Ammon's horn (tissue), 1 donor: ENCODE data around the gene JARID2.

Experiments
- DNase-seq: peaks from one replicate; pipeline ENCODE4 v3.0.0-alpha.2; 2016; ENCODE audit warnings: low spot score

The JARID2 gene

DNA sequence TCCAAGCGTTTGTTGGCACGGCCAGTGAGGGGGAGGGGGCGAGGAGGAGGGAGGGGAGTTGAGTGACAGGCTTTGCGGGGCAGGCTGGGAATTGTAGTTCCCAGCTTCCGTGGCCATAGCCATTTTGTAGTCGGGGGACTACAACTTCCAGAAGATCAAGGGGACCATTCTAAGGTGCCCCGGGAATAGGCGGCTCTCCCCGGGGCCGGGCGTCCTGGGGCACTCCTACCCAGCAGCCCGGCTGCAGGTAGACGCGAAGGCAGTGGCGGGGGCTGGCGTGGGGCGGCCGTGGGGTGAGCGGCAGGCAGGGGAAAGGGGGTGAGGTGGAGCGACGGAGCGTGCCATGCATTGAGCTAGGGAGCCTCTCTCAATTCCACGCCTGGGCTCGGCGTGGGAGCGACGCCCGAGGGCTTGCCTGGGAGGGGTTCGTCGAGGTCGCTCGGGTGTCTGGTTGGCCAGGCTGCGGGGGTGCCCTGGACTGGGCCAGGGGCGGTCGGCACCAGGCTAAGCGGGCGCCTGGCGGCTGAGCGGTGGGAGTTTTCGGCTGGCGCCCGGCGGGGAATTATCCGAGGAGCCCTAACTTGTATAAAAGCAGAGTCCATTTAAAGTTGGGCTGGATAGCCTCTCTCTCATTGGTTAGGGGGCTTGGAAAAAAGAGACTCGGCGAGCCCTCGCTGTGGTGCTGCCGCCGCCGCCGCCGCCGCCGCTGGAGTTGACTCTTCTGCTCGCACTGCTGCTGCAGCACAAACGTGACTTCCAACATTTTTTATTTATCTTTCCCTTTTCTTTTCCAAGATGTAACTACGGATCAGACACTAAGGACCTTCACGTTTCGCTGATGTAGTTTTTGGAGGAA is at the start of gene JARID2:
TSS of gene JARID2 (plus strand) at position 709 of the 856 bp plus-strand sequence. CDS start 471 bp downstream, outside the sequence.
- peak; percentile 99 for DNase-seq

DNA sequence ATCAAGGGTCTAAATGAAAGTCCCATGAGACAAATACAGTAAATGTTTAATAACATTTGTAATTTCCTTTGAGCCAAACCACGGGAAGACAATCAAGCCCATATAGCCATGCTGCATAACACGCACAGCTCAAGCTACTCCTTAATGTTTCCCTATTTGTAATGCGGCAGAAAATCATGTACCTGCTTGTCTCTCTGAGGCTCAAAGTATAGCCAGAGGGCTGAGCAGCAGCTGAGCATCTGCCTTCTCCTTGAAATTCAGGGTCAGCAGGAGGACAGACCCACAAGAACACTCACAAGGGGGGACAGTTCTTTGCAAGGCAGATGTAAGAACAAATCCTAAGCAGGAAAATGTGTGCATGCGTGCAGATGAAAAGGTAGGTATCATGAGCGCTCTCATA is 45.8 kb upstream of the JARID2 start:
- no peak for DNase-seq

GRCh38 chr6:15205321-15205720 is 40.5 kb upstream of the JARID2 start:
- DNase-seq, result no peak

DNA sequence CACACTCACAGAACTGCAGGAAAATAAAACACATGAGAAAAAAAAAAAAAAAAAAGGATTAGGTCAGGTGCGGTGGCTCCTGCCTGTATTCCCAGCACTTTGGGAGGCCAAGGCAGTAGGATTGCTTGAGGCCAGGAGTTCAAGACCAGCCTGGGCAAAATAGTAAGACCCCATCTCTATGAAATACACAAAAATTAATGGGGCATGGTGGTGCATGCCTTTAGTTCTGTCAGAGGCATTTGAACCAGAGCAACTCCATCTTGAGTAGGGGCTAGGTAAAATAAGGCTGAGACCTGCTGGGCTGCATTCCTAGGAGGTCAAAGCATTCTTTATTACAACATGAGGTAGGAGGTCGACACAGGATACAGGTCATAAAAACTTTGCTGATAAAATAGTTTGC is 39.0 kb upstream of the JARID2 start:
- DNase-seq, result no peak

GRCh38 chr6:15207923-15208322 is 37.9 kb upstream of the JARID2 start:
- no peak for DNase-seq

DNA sequence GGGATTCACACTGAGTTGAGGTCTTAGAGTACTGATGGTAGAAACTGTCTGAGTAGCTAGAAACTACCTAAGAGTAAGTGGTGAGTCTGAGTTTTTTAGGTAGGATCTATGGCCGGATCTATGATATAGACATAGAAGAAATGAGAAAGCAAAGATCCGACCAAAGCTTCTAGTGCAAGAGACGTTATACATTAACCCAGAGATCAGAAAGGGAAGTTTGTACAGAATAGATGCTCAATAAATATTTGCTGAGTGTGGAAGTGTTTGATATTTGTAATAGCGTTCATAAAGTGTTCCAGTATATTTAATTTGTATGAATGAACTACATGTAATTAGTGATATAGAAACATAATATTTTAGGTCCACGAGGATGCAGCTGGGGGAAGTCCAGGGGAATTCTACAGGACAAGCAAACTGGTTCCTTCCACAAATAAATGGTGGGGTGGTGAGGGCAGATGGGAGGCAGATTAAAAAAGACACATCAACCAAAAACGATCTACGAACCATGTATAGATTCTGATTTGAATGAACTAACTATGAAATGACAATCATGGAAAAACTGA is 31.9 kb upstream of the JARID2 start:
- no peak for DNase-seq

DNA sequence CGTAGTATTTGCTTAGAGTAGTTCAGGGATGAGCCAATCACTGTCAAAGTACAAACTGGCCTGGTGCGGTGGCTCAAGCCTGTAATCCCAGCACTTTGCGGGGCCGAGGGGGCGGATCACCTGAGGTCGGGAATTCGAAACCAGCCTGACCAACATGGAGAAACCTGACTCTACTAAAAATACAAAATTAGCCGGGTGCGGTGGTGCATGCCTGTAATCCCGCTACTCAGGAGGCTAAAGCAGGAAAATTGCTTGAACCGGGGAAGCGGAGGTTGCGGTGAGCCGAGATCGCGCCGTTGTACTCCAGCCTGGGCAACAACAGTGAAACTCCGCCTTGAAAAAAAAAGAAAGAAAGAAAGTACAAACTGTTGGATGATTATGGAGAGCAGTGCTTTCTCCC is 27.5 kb upstream of the JARID2 start:
- no peak for DNase-seq

- no peak for DNase-seq
Observed at GRCh38 chr6:15220062-15220461, 25.8 kb upstream of the JARID2 start.

DNA sequence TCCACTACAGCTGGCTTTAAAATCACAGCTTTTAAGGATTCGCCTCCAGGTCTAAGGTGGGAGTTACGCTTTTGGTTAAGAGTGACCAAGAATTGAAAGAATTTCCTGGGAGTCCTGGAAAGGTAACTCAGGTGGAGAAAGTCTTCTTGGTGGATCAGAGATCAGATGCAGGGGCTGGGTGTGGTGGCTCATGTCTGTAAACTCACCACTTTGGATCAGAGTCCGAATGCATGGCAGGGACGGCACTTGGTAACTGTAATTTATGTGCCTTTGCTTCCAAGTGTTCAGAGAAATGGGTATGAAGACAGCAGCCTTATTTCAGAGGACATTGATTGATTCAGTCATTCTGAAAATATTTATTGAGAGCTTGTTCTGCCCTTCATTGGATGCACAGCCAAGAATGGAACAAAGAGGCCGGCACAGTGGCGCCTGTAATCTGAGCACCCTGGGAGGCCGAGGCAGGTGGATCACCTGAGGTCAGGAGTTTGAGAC is 18.0 kb upstream of the JARID2 start:
- no peak for DNase-seq

DNA sequence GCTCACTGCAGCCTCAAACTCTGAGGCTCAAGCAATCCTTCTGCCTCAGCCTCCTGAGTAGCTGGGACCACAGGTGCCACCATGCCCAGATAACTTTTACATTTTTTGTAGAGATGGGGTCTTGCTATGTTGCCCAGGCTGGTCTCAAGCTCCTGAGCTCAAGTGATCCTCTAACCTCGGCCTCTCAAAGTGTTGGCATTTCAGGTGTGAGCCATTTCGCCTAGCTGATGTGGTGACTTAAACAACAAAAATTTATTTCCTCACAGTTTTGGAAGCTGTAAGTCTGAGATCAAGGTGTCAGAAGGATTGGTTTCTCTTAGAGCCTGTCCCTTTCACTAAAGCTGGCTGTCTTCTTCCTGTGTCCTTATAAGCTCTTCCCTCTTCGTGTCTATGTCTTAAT is 15.0 kb upstream of the JARID2 start:
- DNase-seq, result no peak

GRCh38 chr6:15232836-15233510 is 12.9 kb upstream of the JARID2 start:
- no peak for DNase-seq

- no peak for DNase-seq
Observed at GRCh38 chr6:15234068-15234758, 11.7 kb upstream of the JARID2 start.

- DNase-seq, result no peak
Observed at GRCh38 chr6:15239616-15240364, 6.1 kb upstream of the JARID2 start.

- DNase-seq, result no peak
Observed at GRCh38 chr6:15242503-15242902, 3.4 kb upstream of the JARID2 start.

DNA sequence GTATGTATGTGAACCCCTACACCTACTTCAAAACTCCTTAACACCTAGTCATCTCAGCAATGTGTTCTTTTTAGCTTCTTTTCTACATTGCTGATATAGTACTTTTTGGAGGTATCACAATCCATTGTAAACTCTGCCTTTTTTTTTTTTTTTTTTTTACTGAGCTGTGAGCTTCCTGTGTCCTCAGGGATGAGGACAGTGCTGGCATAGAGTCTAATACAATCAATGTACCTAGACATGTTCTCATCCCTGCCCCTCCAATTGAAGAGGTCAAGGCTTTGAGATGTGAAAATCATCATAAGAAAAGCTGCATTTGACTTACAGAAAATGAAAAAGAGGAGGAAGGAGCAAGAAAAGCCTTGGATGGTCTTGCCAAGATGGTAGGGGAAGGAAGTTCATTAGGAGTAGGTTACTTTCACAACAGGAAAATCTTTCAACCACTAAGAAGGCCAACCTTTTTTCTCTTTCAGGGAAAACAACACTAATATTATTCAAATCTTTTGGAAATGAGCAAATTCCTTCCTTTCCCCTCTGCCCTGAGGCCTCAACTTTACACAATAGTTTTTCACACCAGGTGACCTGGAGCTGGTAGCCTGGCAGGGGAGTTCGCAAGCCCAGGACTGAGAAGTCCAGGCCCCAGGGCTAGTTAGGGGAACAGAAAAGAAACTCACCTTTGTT is 2.8 kb upstream of the JARID2 start:
- no peak for DNase-seq

DNA sequence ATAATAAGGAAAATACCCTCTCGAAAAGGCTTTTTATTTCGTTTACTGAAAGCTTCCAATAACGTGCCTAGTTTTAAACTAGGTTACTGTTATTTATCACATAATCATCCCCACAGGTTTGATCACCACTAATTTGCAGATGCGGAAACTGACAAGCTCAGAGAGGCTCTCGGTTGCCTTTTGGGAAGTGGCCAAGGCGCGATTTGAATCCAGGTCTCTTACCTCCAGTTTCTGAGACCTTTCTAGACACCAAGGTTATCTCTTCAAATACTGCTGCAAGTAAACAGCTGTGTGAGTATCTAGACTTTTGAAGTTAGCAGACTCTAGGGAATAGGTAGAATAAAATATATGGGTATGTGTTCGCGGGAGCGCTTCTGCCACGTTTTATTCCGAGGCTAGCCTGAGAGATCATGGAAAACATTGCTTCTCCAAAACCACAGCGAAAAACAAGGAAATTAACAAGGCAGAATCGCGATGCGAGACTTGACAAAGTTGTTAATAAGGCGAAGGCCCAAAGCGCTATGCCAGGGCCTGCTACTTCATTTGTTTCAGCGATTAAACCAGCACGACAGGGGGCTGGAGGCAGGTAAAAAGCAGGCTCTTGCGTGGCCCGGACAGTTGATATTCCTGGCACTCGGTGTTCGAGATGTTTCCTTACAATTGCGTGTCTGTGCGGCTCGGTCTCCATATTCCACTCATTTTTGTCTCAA is 1.8 kb upstream of the JARID2 start:
- DNase-seq, result no peak

- peak; percentile 81 for DNase-seq
Observed at GRCh38 chr6:15244620-15245360, 1.1 kb upstream of the JARID2 start.

DNA sequence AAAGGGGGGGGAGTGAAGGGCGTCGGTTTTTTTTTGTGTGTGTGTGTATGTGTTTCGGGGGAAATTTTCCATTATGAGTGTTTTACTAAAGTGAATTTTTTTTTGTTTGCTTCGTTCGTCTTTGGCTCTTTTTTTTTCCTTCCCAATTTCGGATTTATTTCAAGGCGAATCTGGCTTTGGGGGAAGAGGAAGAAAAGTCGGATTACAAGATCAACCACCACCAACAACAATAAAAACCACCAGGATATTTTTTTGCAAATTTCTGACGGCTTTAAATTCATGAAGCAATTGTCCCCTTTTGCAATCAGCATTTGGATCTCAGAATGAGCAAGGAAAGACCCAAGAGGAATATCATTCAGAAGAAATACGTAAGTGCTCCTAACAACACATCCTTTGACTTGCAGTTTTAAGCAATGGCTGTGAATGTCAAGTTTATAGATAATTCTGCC is 372 bp downstream of the JARID2 start:
- DNase-seq, result no peak

- no peak for DNase-seq
Observed at GRCh38 chr6:15246666-15247499, 1.0 kb downstream of the JARID2 start.
